ENCODE measurements around the gene ZMIZ1.

The ZMIZ1 gene

DNA sequence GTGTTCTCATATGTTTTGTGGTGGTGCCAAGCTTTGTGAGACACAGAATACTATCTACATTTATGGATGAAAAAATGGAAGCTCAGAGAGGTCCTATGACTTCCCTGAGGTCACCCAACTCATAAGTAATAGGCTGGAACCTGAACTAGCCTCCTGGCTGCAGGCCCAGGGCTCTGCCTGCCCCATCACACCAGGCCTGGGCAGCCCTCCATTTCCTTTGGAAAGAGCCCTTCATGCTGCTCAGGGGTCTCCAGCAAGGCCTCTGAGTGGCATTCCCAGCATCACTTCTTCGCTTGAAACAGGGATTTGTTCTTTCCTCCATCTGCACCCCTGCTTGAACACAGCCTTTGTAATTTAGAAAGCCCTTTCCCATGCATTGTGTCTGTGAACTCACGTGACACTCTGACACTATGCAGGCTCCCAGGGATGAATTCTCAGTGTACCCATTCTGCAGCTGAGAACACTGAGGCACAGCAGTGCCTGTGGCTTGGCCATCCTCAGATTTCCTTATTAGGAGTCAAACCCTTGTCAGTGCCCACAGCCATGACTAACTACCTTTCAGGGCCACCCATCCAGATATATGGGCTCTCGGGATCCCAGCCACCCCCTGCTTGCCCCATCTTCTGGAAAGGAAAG is 150.7 kb downstream of the ZMIZ1 start:
- no CpG with 5 or more reads among the region's 3 CpGs for WGBS (ENCODE audit: extremely low coverage, insufficient coverage, insufficient read length)
- no peak overlapping the region for H4K8ac ChIP-seq (ENCODE audit: low read depth, low read length)

DNA sequence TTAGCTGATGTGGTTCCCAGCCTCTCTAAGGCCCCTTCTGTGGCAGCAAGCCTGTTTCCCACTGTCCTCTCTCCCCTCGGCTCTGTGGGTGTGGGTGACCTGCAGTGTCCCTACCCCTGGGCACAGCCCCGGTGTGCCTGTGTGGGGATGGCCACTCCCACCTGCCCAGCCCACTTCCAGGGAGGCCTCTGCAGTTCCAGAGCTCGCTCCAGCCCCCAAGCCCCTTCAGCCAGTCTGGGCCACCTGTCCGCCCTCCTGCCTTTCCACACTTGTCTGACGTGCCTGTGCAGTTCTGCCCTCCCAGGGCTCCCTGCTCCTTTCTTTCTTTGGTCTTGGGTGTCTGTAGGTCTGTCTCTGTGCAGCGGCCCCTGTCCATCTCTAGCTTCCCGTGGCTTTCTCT is 151.5 kb downstream of the ZMIZ1 start:
- Histone ChIP-seq H3K27me3 (ENCODE audit: insufficient read depth, low read length) (no peaks in the 10 kb centered on the region), H3K4me1 (ENCODE audit: control insufficient read depth in 1 of 2, insufficient read depth in 2 of 2, low read length in 2 of 2) (peaks cover 43 to 51% of the 10 kb centered on the region in 2 experiments), H3K9me3 (ENCODE audit: insufficient read depth, low read depth, low read length) (peaks cover 6% of the 10 kb centered on the region), H4K91ac (ENCODE audit: low read depth, low read length) (no peak overlapping the region), H3K4ac (ENCODE audit: low read depth, low read length) (no peak overlapping the region), H3K36me3 (ENCODE audit: control insufficient read depth in 1 of 2, insufficient read depth in 2 of 2, low read length in 2 of 2) (peaks cover 52 to 55% of the 10 kb centered on the region in 2 experiments), H3K9ac (ENCODE audit: low read length) (no peak overlapping the region), H3K4me3 (ENCODE audit: low read depth, low read length) (no peak overlapping the region), H2AK5ac (ENCODE audit: low read length) (no peak overlapping the region), H2BK5ac (ENCODE audit: low read depth, low read length, poor library complexity) (no peak overlapping the region), H3K4me2 (ENCODE audit: low read length) (no peak overlapping the region), H3K79me2 (ENCODE audit: control insufficient read depth, insufficient read depth, low read length, poor library complexity) (peaks cover 5% of the 10 kb centered on the region), H3K14ac (ENCODE audit: low read length) (no peak overlapping the region), H3K23ac (ENCODE audit: low read length) (no peak overlapping the region), H4K8ac (ENCODE audit: low read depth, low read length) (no peak overlapping the region), H3K18ac (ENCODE audit: low read length) (no peak overlapping the region), H2BK120ac (ENCODE audit: insufficient read depth, low read length, poor library complexity) (no peak overlapping the region), H3K27ac (ENCODE audit: low read depth, low read length) (no peak overlapping the region), H4K12ac (ENCODE audit: low read depth, low read length) (no peak overlapping the region), H3K79me1 (ENCODE audit: low read length) (peaks cover 24% of the 10 kb centered on the region), H2BK12ac (ENCODE audit: low read length) (no peak overlapping the region), H2AFZ (ENCODE audit: insufficient read depth, low read length, poor library complexity) (no peak overlapping the region)
- WGBS (ENCODE audit: extremely low coverage, insufficient coverage, insufficient read length), result no CpG with 5 or more reads among the region's 7 CpGs
- no peak for DNase-seq

More for the DNA sequence above, 150.7 kb downstream of the ZMIZ1 start:
- Histone ChIP-seq H4K12ac (ENCODE audit: low read depth, low read length) (no peak overlapping the region), H3K9ac (ENCODE audit: low read length) (no peak overlapping the region), H3K4me3 (ENCODE audit: low read depth, low read length) (no peak overlapping the region), H3K27ac (ENCODE audit: low read depth, low read length) (no peak overlapping the region), H3K79me1 (ENCODE audit: low read length) (peaks cover 18% of the 10 kb centered on the region), H2AFZ (ENCODE audit: insufficient read depth, low read length, poor library complexity) (no peak overlapping the region), H2BK5ac (ENCODE audit: low read depth, low read length, poor library complexity) (no peak overlapping the region), H3K27me3 (ENCODE audit: insufficient read depth, low read length) (no peaks in the 10 kb centered on the region), H3K14ac (ENCODE audit: low read length) (no peak overlapping the region), H3K36me3 (ENCODE audit: control insufficient read depth in 1 of 2, insufficient read depth in 2 of 2, low read length in 2 of 2) (peaks cover 55 to 58% of the 10 kb centered on the region in 2 experiments), H3K4me1 (ENCODE audit: control insufficient read depth in 1 of 2, insufficient read depth in 2 of 2, low read length in 2 of 2) (peaks cover 38 to 46% of the 10 kb centered on the region in 2 experiments), H3K79me2 (ENCODE audit: control insufficient read depth, insufficient read depth, low read length, poor library complexity) (peaks cover 2% of the 10 kb centered on the region), H2BK12ac (ENCODE audit: low read length) (no peak overlapping the region), H3K9me3 (ENCODE audit: insufficient read depth, low read depth, low read length) (peaks cover 6% of the 10 kb centered on the region), H3K18ac (ENCODE audit: low read length) (no peak overlapping the region), H4K91ac (ENCODE audit: low read depth, low read length) (no peak overlapping the region), H2BK120ac (ENCODE audit: insufficient read depth, low read length, poor library complexity) (no peak overlapping the region), H3K4ac (ENCODE audit: low read depth, low read length) (no peak overlapping the region), H3K4me2 (ENCODE audit: low read length) (no peak overlapping the region), H3K23ac (ENCODE audit: low read length) (no peak overlapping the region), H2AK5ac (ENCODE audit: low read length) (no peak overlapping the region)
- no peak for DNase-seq

GRCh38 chr10:79221110-79222051 is 152.6 kb downstream of the ZMIZ1 start:
- H3K27me3 ChIP-seq (ENCODE audit: insufficient read depth, low read length), result no peaks in the 10 kb centered on the region
- no peak overlapping the region for H3K4ac ChIP-seq (ENCODE audit: low read depth, low read length)
- H3K18ac ChIP-seq (ENCODE audit: low read length), result peak overlapping the region; percentile 11
- H4K91ac ChIP-seq (ENCODE audit: low read depth, low read length), result no peak overlapping the region
- H3K36me3 ChIP-seq (ENCODE audit: control insufficient read depth in 1 of 2, insufficient read depth in 2 of 2, low read length in 2 of 2), result peaks cover 49% of the 10 kb centered on the region in 2 experiments
- H3K4me1 ChIP-seq (ENCODE audit: control insufficient read depth in 1 of 2, insufficient read depth in 2 of 2, low read length in 2 of 2), result peaks cover 48 to 59% of the 10 kb centered on the region in 2 experiments
- H2AFZ ChIP-seq (ENCODE audit: insufficient read depth, low read length, poor library complexity), result no peak overlapping the region
- H3K9me3 ChIP-seq (ENCODE audit: insufficient read depth, low read depth, low read length), result peaks cover 6% of the 10 kb centered on the region
- H3K79me2 ChIP-seq (ENCODE audit: control insufficient read depth, insufficient read depth, low read length, poor library complexity), result peaks cover 5% of the 10 kb centered on the region
- H2BK120ac ChIP-seq (ENCODE audit: insufficient read depth, low read length, poor library complexity), result peak overlapping the region; percentile 9
- no peak overlapping the region for H3K4me2 ChIP-seq (ENCODE audit: low read length)
- no peak overlapping the region for H2BK12ac ChIP-seq (ENCODE audit: low read length)
- WGBS (ENCODE audit: extremely low coverage, insufficient coverage, insufficient read length), result no CpG with 5 or more reads among the region's 38 CpGs
- H2AK5ac ChIP-seq (ENCODE audit: low read length), result peak overlapping the region; percentile 9
- H3K9ac ChIP-seq (ENCODE audit: low read length), result no peak overlapping the region
- no peak overlapping the region for H3K23ac ChIP-seq (ENCODE audit: low read length)
- H4K12ac ChIP-seq (ENCODE audit: low read depth, low read length), result no peak overlapping the region
- peaks cover 30% of the 10 kb centered on the region for H3K79me1 ChIP-seq (ENCODE audit: low read length)
- DNase-seq, result no peak
- no peak overlapping the region for H3K4me3 ChIP-seq (ENCODE audit: low read depth, low read length)
- H3K14ac ChIP-seq (ENCODE audit: low read length), result peak overlapping the region; percentile 16
- H3K27ac ChIP-seq (ENCODE audit: low read depth, low read length), result no peak overlapping the region
- H2BK5ac ChIP-seq (ENCODE audit: low read depth, low read length, poor library complexity), result no peak overlapping the region
- H4K8ac ChIP-seq (ENCODE audit: low read depth, low read length), result no peak overlapping the region

- H3K4me1 ChIP-seq (ENCODE audit: control insufficient read depth in 1 of 2, insufficient read depth in 2 of 2, low read length in 2 of 2), result peaks cover 51 to 63% of the 10 kb centered on the region in 2 experiments
- H3K18ac ChIP-seq (ENCODE audit: low read length), result no peak overlapping the region
- no CpG with 5 or more reads among the region's 7 CpGs for WGBS (ENCODE audit: extremely low coverage, insufficient coverage, insufficient read length)
- H2BK120ac ChIP-seq (ENCODE audit: insufficient read depth, low read length, poor library complexity), result no peak overlapping the region
- no peak overlapping the region for H2AK5ac ChIP-seq (ENCODE audit: low read length)
- no peak overlapping the region for H3K23ac ChIP-seq (ENCODE audit: low read length)
- peaks cover 30% of the 10 kb centered on the region for H3K79me1 ChIP-seq (ENCODE audit: low read length)
- H3K9ac ChIP-seq (ENCODE audit: low read length), result no peak overlapping the region
- H4K12ac ChIP-seq (ENCODE audit: low read depth, low read length), result no peak overlapping the region
- no peak overlapping the region for H4K8ac ChIP-seq (ENCODE audit: low read depth, low read length)
- H3K27me3 ChIP-seq (ENCODE audit: insufficient read depth, low read length), result no peaks in the 10 kb centered on the region
- H3K14ac ChIP-seq (ENCODE audit: low read length), result peak overlapping the region; percentile 49
- H3K4ac ChIP-seq (ENCODE audit: low read depth, low read length), result no peak overlapping the region
- peak overlapping the region; percentile 54 for H2BK5ac ChIP-seq (ENCODE audit: low read depth, low read length, poor library complexity)
- no peak for DNase-seq
- peaks cover 43% of the 10 kb centered on the region in 2 experiments for H3K36me3 ChIP-seq (ENCODE audit: control insufficient read depth in 1 of 2, insufficient read depth in 2 of 2, low read length in 2 of 2)
- H3K4me2 ChIP-seq (ENCODE audit: low read length), result no peak overlapping the region
- no peak overlapping the region for H2AFZ ChIP-seq (ENCODE audit: insufficient read depth, low read length, poor library complexity)
- H3K27ac ChIP-seq (ENCODE audit: low read depth, low read length), result no peak overlapping the region
- no peak overlapping the region for H3K4me3 ChIP-seq (ENCODE audit: low read depth, low read length)
- H3K9me3 ChIP-seq (ENCODE audit: insufficient read depth, low read depth, low read length), result peaks cover 6% of the 10 kb centered on the region
- peak overlapping the region; percentile 3 for H2BK12ac ChIP-seq (ENCODE audit: low read length)
- peak overlapping the region; percentile 80 for H4K91ac ChIP-seq (ENCODE audit: low read depth, low read length)
- peaks cover 5% of the 10 kb centered on the region for H3K79me2 ChIP-seq (ENCODE audit: control insufficient read depth, insufficient read depth, low read length, poor library complexity)
Observed at GRCh38 chr10:79222186-79222585, 153.4 kb downstream of the ZMIZ1 start.

Data from trophoblast cell (in vitro differentiated cells and primary cell).